Adipose tissue (tissue), 3 donors: ENCODE results near the gene TRNT1. TPM values are rescaled to one million over a fixed set of nuclear protein-coding genes. Genes with fewer than 3 reads are reported as not detected.

Source experiments
- H3K27ac ChIP-seq: one replicate; pipeline ENCODE4 v1.5.1; 2013; ENCODE audit warnings: low read depth, low read length
- WGBS, 3 donors: extraction: QIAGEN DNeasy Blood & Tissue Kit; methylation state at CpG; one replicate each; pipeline ENCODE4 v1.1.7; 2013; 5-methylcytosine and 5-hydroxymethylcytosine counted together
- polyA plus RNA-seq, 3 donors: library from polyadenylated mRNA; stranded (reverse); fragments of 200-250 nt; gene quantifications; one replicate each; pipeline ENCODE4 v1.2.3, GENCODE V29; 2013
- donor health status: healthy with polysubstance abuse.
- donor health status: Bipolar disorder and iron deficiency.
- donor health status: healthy.

Gene TRNT1
- polyA plus RNA-seq, 3 donors = 5.3 to 11.9 (median 11.2) TPM

- 27 to 61% (median 55%) methylated on average over 11 of the region's 11 CpGs for WGBS, 3 donors
- no peak overlapping the region for H3K27ac ChIP-seq
Observed at GRCh38 chr3:3109407-3110298, 17.1 kb upstream of the TRNT1 start.

- no peak within 1 kb of the TSS for H3K27ac ChIP-seq
- 25 to 54% (median 45%) methylated on average over 4 of the region's 4 CpGs for WGBS, 3 donors
Observed at GRCh38 chr3:3110299-3110630, 16.5 kb upstream of the TRNT1 start, which contains the start of gene IL5RA. IL5RA (minus strand) TSS chr3:3110374; CDS start chr3:3104984, 5,390 bp downstream.

DNA sequence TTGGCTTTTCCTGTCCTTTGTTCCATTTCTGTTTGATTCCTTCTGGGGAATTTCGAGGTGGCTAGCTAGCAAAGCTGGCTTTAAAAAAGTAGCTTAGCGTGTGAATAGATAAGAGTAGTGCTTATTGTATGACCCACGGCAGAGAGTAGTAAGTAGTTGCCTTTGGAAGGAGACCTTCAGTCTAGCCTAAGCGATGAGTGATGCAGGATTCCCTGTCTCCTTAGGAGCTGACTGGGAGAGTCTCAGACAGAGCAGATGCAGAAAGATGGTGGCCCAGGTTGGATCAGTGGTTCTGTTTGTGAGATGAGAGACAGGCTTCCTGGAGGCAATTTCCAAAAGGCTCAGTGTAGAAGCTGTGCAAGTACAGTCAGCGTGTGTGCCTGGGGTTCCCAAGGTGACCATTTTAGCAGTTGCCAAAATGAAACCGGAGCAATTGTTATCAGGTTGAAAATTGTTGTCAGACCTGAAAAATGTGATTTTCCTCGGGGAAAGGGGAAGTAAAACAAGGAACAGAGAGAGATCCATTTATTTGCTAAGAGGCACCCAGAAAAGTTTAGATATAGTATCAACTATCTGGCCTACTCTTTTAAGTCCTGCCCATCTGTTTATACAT is 15.9 kb upstream of the TRNT1 start:
- WGBS, 3 donors = 35 to 66% (median 55%) methylated on average over 7 of the region's 7 CpGs

DNA sequence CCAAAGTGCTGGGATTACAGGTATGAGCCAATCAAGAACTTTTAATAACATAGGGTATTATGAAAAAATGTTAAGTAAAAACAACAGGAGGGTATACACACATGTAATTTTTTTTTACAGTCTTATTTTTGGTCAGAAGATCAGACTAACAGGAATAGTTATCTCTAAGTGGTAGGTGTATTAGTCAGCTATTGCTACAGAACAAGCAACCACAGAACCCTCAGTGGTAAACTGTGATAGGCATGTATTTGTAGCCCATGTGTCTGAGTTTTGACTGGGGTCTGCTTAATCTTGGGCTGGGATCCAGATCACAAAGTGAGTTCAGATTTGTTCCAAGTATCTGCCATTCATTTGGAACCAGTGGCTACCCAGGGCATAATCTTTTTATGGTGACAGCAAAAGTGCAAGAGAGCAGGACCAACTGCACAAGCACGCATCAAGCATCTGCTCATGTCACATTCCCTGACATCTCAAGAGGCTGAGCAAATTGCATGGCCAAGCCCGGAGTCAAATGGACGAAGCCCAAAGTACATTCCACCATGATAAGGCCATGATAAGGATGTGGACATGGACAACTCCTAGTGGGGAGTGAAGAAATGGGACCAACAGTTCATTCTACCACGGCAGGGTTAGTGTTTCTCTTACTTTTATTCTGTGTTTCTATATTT is 13.6 kb upstream of the TRNT1 start:
- 40 to 80% (median 67%) methylated on average over 4 of the region's 4 CpGs for WGBS, 3 donors
- no peak overlapping the region for H3K27ac ChIP-seq

More for the DNA sequence above, 15.9 kb upstream of the TRNT1 start:
- no peak overlapping the region for H3K27ac ChIP-seq

- WGBS, 3 donors = 65 to 84% (median 80%) methylated on average over 2 of the region's 2 CpGs
- H3K27ac ChIP-seq = no peak overlapping the region
Observed at GRCh38 chr3:3117651-3118050, 9.1 kb upstream of the TRNT1 start.

DNA sequence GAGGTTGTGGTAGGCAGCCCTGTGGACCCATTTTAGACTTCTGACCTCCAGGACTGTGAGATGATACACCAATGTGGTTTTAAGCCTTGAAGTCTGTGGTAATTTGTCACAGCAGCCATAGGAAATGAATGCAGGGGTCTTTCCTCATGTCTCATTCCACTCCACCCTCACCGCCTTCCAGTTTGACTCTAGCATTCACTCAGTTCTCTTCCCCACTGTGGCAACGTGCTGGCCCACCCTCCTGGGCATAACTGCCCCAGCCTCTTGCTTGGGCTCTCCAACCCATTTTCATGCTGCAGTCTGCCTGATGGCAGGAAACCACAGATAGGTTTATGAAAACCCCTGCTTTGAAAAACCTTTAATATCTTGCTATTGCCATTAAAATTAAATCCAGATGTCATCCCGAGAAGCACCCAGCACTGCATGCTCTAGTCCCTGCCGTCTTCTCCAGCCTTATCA is 7.3 kb upstream of the TRNT1 start:
- H3K27ac ChIP-seq = no peak overlapping the region
- 68 to 76% (median 71%) methylated on average over 4 of the region's 4 CpGs for WGBS, 3 donors

GRCh38 chr3:3125977-3126376 is 763 bp upstream of the TRNT1 start:
- 88 to 92% (median 91%) methylated on average over 24 of the region's 24 CpGs for WGBS, 3 donors
- H3K27ac ChIP-seq = no peak overlapping the region

GRCh38 chr3:3127432-3128010 is 781 bp downstream of the TRNT1 start:
- peak overlapping the region; percentile 29 for H3K27ac ChIP-seq
- WGBS, 3 donors = 27 to 40% (median 37%) methylated on average over 20 of the region's 20 CpGs

DNA sequence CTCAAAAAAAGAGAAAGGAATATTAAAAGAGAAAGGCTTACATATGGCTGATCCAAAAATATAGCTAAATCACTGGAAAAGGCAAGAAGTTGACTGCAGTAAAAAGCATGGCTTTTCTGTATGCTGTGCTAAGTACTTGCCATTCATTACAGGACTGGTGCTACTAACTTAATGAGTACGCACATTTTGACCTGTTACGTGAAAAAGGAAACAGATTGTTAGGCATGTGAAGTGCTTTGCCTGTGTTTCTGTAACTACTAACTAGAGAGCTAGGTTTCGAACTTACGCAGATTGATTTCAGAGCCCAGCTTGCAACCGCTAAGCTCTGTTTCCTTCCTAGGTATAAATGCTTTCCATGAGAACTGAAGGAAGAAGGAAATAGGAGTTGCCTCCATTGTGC is 2.8 kb downstream of the TRNT1 start:
- 62 to 76% (median 65%) methylated on average over 5 of the region's 5 CpGs for WGBS, 3 donors
- H3K27ac ChIP-seq = no peak overlapping the region

GRCh38 chr3:3133500-3133899 is 6.8 kb downstream of the TRNT1 start:
- 78 to 87% (median 86%) methylated on average over 6 of the region's 6 CpGs for WGBS, 3 donors

GRCh38 chr3:3134750-3135448 is 8.2 kb downstream of the TRNT1 start:
- H3K27ac ChIP-seq = no peak overlapping the region
- WGBS, 3 donors = 95 to 99% (median 97%) methylated on average over 4 of the region's 4 CpGs

More at GRCh38 chr3:3133500-3133899, 6.8 kb downstream of the TRNT1 start:
- no peak overlapping the region for H3K27ac ChIP-seq

GRCh38 chr3:3137526-3137925 is 10.8 kb downstream of the TRNT1 start:
- no peak overlapping the region for H3K27ac ChIP-seq
- 88 to 94% (median 92%) methylated on average over 6 of the region's 6 CpGs for WGBS, 3 donors

GRCh38 chr3:3141939-3142338 is 15.2 kb downstream of the TRNT1 start:
- no peak overlapping the region for H3K27ac ChIP-seq

DNA sequence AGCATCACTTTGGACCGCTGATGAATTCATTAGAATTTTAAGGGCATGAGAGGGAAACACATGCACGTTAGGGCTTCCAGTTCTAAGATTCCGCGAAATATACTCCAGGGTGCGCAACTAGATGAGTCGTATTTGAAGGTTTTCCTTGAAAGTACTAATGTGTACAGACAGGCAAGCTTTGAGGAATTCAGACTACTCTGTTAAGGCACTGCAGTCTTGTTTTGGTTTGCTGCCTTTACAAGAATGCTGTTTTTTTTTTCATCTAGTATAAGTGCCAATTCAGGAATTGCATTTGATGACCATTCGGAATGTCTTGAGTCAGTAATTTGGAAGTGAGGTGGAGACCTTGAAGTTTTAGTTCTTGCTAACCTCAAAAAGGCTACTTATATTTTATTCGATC is 19.1 kb downstream of the TRNT1 start:
- 86 to 95% (median 92%) methylated on average over 8 of the region's 8 CpGs for WGBS, 3 donors
- no peak overlapping the region for H3K27ac ChIP-seq

DNA sequence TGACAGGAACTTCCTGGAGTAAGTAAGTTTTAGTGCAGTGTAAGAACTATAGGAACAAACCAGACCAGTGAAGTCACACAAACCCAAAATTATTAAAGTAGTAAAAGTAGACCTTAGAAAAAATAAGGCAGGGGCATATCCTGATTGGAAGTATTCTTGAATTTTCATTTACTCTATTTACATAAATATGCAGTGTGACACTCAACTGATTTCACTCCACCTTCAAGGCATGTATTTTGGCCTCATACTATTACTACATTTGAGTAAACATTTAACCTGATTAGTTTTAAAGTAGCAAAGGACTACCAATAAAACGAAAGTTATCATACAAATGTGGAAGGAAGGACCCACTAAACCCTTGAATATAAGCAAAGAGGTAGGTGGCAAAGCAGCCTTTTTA is 22.8 kb downstream of the TRNT1 start:
- H3K27ac ChIP-seq = no peak overlapping the region
- WGBS, 3 donors = 55 to 84% (median 80%) methylated on average over 1 of the region's 1 CpG

DNA sequence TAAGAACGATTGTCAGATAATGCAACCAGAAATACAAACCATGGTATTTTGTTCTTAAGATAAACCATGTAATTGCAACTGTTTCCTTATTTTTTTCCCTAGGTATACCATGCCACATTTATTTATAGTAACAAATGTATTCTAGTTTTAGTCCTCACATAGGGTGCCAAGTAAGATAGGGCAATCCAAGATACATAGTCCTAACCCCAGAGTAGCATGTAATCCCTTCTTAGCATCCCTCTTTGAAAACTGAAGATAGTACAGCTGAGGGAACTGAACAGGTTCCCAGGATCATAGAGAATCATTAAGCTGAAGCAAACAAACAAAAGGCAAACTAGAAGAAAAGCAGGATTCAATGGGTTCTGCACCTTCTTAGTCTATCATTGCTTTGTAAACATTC is 24.8 kb downstream of the TRNT1 start:
- no peak overlapping the region for H3K27ac ChIP-seq
- 32 to 82% (median 74%) methylated on average over 1 of the region's 1 CpG for WGBS, 3 donors

GRCh38 chr3:3154879-3155610 is 28.3 kb downstream of the TRNT1 start:
- no peak overlapping the region for H3K27ac ChIP-seq
- WGBS, 3 donors = 90 to 94% (median 92%) methylated on average over 5 of the region's 5 CpGs

DNA sequence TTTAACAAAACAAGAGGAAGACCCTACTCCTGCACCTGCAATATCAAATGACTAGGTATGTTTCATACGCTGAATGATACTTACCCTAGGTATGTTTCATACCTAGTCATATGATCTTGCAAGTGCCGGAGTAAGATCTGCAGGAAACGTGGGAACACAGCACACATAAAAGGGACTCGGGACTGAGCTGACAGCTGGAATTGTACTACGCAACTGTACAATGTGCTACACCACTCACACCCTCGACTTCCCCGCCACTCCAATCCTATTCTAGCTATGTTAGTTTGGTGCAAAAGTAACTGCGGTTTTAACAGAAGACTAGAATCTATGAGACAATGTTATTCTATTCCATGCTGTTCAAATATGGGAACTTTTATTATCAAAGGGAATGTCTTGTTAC is 30.7 kb downstream of the TRNT1 start:
- 93 to 94% (median 93%) methylated on average over 8 of the region's 8 CpGs for WGBS, 3 donors
- H3K27ac ChIP-seq = no peak overlapping the region
